ENCODE measurements around the gene NOTCH1. TPM values are rescaled to one million over a fixed set of nuclear protein-coding genes. Genes with fewer than 3 reads are reported as not detected.
A peak's percentile ranks its signal among the peaks of the same experiment; 100 is the strongest.

Gene NOTCH1
- total and polyA plus RNA-seq, 9 donors = 16.7 to 39.5 (median 27.1) TPM

DNA sequence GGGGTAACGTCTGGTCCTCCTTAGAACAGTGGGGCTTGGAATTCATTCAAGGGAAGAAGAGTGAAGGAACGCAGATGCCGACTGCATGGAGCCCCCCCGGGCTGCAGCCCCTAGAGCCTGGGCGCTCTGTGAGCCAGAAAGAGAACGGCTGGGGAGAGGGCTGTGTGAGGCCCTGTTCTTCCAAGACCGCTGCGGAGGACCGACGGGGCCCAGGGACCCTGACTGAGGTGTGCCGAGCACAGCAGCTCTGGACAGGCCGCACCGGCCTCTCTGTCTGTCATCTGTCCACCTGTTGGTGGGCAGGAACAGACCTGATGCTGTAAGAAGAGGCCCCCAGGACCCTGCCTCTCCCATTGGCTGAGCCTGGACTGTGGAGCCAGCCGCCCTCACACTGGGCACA lies 7.7 kb upstream of the NOTCH1 start:
- peaks cover 49% of the 10 kb centered on the region for H3K4me1 ChIP-seq (ENCODE audit: control insufficient read depth, insufficient read depth, low read length)

DNA sequence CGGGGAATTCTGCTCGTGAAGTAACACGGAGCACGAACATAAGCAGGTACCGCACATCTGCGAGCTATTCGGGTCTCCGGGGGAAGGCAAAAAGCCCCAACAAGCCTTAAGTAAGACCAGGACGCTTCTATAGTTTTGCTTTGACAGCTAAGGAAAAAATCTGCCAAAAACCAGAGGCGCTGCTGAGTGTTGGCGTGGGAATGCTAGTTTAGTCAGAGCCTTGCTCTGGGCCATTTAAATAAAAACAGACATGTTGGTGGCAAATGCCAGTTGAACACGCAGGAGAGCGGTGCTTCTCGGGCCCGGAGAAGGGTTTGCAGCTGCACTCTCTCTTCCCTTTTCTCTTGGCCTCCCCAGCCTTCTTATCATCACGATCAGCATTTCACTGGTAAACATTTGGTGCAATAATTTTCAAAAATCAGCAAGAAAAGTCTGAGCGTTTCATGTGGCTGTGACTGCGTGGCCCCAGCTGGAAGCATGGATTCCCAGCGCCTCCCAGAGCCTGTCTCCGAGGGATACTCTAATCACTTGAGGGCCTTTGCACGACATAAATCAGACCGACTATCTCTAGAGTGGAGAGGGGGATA lies 6.4 kb upstream of the NOTCH1 start:
- DNase-seq = peak; percentile 83
- WGBS (ENCODE audit: insufficient coverage) = 16% methylated on average over 20 of the region's 22 CpGs
- no peak overlapping the region for H3K4me3 ChIP-seq (ENCODE audit: low read length)

More for the DNA sequence above, 7.7 kb upstream of the NOTCH1 start:
- peaks cover 5% of the 10 kb centered on the region for H3K27me3 ChIP-seq (ENCODE audit: control insufficient read depth, insufficient read depth, low read length)
- H3K4me3 ChIP-seq (ENCODE audit: low read length) = no peak overlapping the region
- DNase-seq = no peak
- no peak overlapping the region for H3K27ac ChIP-seq (ENCODE audit: low read length)
- WGBS (ENCODE audit: insufficient coverage) = 46% methylated on average over 12 of the region's 14 CpGs
- H3K9me3 ChIP-seq (replicated peaks; ENCODE audit: control insufficient read depth, low read depth, low read length) = no peaks in the 10 kb centered on the region
- H3K36me3 ChIP-seq (ENCODE audit: control insufficient read depth, insufficient read depth, low read length) = no peaks in the 10 kb centered on the region

DNA sequence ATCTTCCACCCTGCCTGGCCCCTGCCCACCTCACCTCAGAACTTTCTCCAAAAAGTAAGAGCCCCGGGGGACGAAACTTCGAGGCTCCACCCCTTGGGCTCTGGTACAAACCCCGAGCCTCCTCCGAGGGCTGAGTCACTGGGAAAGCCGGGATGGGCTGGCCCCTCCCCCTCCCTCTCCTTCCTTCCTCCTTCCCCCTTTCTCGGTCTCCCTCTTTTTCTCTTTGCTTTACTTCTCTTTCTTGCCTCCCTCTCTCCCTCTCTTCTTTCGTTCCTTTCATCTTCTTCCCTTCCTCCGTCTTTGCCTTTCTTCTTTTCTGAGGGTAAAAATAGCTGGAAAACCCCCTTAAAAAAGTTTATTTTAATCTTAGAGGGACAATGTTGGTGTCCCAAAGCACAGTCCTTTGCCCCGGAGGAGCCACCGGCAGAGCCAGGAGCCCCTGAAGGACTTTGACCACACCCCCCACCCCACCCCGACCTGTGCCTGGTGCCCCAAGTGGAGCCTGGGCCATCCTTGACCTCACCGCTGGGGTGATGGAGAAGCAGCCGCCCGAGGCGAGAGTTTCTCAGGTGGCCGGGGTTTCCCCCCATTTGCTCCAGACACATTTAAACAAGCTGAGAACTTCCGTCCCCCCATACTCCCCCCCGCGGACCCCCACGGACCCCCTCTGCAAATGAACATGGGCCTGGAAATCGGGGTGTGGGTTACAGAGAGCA lies 5.7 kb upstream of the NOTCH1 start:
- Histone ChIP-seq H3K4me1 (ENCODE audit: control insufficient read depth, insufficient read depth, low read length) (peaks cover 65% of the 10 kb centered on the region), H3K27me3 (ENCODE audit: control insufficient read depth, insufficient read depth, low read length) (peaks cover 5% of the 10 kb centered on the region), H3K27ac (ENCODE audit: low read length) (peak overlapping the region; percentile 51), H3K4me3 (ENCODE audit: low read length) (no peak overlapping the region), H3K9me3 (replicated peaks; ENCODE audit: control insufficient read depth, low read depth, low read length) (no peaks in the 10 kb centered on the region), H3K36me3 (ENCODE audit: control insufficient read depth, insufficient read depth, low read length) (no peaks in the 10 kb centered on the region)
- DNase-seq = peak; percentile 66
- WGBS (ENCODE audit: insufficient coverage) = 2% methylated on average over 8 of the region's 22 CpGs

More for the DNA sequence above, 6.4 kb upstream of the NOTCH1 start:
- Histone ChIP-seq H3K9me3 (replicated peaks; ENCODE audit: control insufficient read depth, low read depth, low read length) (no peaks in the 10 kb centered on the region), H3K36me3 (ENCODE audit: control insufficient read depth, insufficient read depth, low read length) (no peaks in the 10 kb centered on the region), H3K4me1 (ENCODE audit: control insufficient read depth, insufficient read depth, low read length) (peaks cover 58% of the 10 kb centered on the region), H3K27me3 (ENCODE audit: control insufficient read depth, insufficient read depth, low read length) (peaks cover 5% of the 10 kb centered on the region), H3K27ac (ENCODE audit: low read length) (peak overlapping the region; percentile 51)

DNA sequence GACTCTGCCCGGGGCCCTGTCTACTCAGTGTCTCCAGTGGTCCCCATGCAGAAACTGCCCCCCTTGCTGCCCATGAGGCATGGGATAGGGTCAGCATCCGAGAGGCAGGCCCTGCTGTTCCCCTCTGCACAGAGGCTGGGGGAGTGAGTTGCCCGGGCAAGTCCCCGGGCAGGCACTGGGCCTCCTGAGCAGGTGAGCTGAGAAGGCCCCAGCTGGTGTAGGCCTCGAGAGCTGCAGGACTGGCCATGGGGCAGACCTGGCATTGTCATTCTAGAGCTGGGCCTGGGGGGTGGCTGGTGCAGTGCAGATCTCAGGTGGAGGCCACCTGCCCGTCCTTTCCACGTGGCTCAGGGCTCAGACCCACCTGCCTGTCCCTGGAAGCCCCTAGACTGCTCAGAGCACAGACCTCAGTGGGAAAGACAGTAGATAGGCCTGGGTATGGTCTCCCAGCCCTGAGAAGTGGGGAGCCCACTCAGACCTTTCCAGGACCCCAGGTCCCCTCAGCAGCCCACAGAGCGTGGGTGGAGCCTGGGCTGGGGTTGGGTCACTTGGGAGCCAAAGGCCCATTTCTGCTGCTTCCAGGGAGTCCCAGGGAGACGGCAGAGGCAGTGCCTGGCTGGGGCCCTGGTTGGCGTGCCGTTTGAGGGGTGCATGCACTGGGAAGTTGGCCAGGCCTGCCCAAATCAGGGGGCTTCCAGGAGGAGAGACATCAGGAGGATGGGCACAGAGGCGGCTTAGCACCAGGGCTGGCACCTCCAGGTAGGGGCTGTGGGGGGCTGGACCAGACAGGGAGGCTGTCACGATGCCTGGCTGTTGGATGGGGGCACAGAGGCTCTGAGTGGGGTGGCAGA lies 4.8 kb upstream of the NOTCH1 start:
- WGBS (ENCODE audit: insufficient coverage) = 83% methylated on average over 9 of the region's 13 CpGs
- Histone ChIP-seq H3K4me3 (ENCODE audit: low read length) (no peak overlapping the region), H3K27me3 (ENCODE audit: control insufficient read depth, insufficient read depth, low read length) (peaks cover 5% of the 10 kb centered on the region), H3K36me3 (ENCODE audit: control insufficient read depth, insufficient read depth, low read length) (no peaks in the 10 kb centered on the region), H3K4me1 (ENCODE audit: control insufficient read depth, insufficient read depth, low read length) (peaks cover 68% of the 10 kb centered on the region), H3K9me3 (replicated peaks; ENCODE audit: control insufficient read depth, low read depth, low read length) (no peaks in the 10 kb centered on the region), H3K27ac (ENCODE audit: low read length) (no peak overlapping the region)
- DNase-seq = no peak

DNA sequence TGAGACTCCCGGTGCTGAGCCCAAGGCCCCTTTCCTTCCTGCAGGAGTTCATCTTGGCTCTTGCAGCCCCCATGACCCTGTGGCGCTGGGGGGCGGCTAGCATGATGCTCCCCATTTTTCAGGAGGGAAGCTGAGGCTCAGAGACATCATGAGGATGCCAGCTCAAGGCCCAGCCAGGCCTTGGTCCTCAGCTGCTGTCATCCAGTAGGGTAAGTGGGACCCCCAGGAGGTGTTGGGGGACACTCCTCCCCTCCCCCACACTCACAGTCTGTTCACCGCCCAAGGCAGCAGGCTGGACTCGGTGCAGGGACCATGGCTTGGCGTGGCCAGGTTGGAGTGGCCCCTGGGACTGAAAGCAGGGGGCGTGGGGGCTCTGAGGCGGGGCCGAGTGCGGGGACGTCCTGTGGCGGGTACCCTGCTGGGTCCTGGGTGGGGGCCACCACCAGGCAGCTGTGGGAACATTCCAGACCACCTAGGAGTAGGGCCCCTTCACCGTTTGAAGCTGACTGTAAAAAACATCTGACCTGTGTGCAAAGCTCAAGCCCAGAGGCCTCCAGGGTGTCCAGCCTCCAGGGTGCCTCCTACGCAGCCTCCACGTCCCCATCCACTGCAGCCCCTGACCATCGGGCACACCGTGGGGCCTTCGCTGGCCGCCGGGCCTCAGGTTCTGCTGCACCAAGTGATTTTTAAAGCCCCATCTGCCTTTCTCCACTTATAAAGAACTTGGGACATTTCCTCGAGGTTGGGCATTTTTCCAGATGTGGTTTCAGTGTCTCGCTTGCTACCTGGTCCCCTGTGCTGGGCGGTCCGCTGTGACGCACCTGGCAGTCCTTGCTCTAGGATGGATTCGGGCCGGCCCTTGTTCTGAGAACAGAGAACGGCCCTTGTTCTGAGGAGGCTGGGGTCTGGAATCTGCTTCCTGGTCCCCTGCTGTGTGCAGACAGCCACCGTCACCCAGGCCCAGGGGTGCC lies 3.4 kb upstream of the NOTCH1 start:
- no peaks in the 10 kb centered on the region for H3K9me3 ChIP-seq (replicated peaks; ENCODE audit: control insufficient read depth, low read depth, low read length)
- 65% methylated on average over 16 of the region's 29 CpGs for WGBS (ENCODE audit: insufficient coverage)
- no peak overlapping the region for H3K4me3 ChIP-seq (ENCODE audit: low read length)
- no peak for DNase-seq
- H3K4me1 ChIP-seq (ENCODE audit: control insufficient read depth, insufficient read depth, low read length) = peaks cover 68% of the 10 kb centered on the region
- H3K36me3 ChIP-seq (ENCODE audit: control insufficient read depth, insufficient read depth, low read length) = no peaks in the 10 kb centered on the region
- H3K27ac ChIP-seq (ENCODE audit: low read length) = no peak overlapping the region
- H3K27me3 ChIP-seq (ENCODE audit: control insufficient read depth, insufficient read depth, low read length) = peaks cover 5% of the 10 kb centered on the region

DNA sequence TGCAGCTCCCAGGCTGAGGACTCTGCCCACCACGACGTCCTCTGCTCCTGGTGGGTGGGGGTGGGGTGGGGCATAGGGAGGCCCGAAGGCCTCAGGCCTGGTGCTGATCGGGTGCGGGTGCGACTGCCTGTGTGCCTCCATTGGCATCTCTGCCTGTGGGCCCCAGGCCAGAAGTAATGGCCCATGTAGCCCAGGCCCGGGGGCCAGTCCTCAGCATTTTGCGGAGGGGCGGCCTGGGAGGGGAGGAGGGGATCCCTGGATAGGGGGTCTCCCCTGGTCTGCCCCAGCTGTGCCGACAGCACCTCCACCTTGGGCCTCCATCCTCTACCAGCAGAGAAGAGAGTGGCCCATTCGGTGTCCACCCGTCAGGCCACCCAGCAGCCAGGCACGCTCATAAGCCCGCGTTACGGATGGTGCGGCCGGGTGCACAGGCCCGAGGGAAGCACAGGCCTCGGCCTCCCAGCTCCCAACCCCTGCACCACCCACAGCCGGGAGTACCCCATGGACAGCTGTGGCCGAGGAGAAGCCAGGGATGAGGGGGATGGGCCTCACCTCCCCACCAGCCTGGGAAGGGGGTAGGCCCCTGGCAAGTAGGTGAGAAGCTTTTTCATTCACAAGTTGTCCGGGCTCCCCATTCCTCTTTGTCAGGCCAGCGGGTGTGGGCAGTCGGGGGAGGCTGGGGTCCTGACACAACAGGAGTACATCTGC lies 1.8 kb upstream of the NOTCH1 start:
- DNase-seq = no peak
- Histone ChIP-seq H3K9me3 (replicated peaks; ENCODE audit: control insufficient read depth, low read depth, low read length) (no peaks in the 10 kb centered on the region), H3K4me1 (ENCODE audit: control insufficient read depth, insufficient read depth, low read length) (peaks cover 70% of the 10 kb centered on the region), H3K27me3 (ENCODE audit: control insufficient read depth, insufficient read depth, low read length) (peaks cover 5% of the 10 kb centered on the region), H3K36me3 (ENCODE audit: control insufficient read depth, insufficient read depth, low read length) (peaks cover 12% of the 10 kb centered on the region), H3K27ac (ENCODE audit: low read length) (peak overlapping the region; percentile 87), H3K4me3 (ENCODE audit: low read length) (no peak overlapping the region)
- WGBS (ENCODE audit: insufficient coverage) = 26% methylated on average over 5 of the region's 25 CpGs

DNA sequence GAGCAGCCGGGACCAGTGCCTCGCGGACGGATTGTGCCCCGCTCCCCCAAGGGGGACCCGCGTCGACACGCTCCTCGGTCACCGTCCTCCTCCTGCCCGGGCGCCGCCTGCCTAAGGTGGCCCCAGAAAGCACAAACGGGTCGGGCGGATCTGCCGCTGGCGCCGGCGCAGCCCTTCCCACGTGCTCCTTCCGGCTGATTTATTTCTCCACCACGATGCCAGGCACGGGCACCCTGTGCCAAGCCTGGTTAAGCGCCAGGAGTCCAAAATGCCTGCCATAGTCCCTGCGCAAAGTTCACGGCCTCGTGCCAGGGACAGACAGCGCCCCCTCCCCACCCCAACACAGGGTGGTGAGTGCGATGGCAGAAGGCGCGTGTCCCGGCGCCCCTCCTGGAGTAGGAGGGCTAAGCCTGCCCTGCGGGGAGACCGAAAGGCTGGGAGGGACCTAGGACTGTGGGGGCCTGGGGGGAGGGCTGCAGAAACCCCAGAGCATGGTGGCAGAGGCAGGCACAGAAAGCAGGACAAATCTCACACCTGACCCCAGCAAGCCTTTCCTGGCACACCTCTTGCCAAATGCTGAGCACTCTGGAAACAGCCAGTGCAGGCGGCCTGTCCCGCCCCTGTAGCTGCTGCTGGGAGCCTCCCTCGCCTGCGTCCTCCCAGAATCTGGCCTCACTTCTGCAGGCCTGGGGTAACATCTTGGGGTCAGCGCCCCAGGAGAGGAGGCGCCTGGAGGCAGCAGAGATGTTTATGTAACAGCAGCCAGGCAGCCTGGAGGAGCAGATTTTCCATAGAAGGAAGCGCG lies 1.1 kb upstream of the NOTCH1 start:
- 6% methylated on average over 32 of the region's 45 CpGs for WGBS (ENCODE audit: insufficient coverage)
- peak; percentile 84 for DNase-seq
- peak overlapping the region; percentile 87 for H3K27ac ChIP-seq (ENCODE audit: low read length)

DNA sequence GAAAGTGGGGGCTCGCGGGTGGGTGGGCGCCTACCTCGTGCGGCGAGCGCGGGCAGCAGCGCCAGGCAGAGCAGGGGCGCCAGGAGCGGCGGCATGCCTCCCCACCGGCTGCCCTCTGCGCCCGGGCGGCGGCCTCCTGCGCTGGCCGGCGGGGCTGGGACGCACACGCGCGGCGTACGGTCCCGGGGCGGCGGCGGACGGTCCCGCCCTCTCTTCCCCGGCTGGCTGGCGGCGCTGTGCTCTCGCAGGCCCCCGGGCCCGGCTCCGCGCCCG lies 220 bp downstream of the NOTCH1 start:
- no peaks in the 10 kb centered on the region for H3K9me3 ChIP-seq (replicated peaks; ENCODE audit: control insufficient read depth, low read depth, low read length)
- H3K27me3 ChIP-seq (ENCODE audit: control insufficient read depth, insufficient read depth, low read length) = no peaks in the 10 kb centered on the region
- peaks cover 68% of the 10 kb centered on the region for H3K4me1 ChIP-seq (ENCODE audit: control insufficient read depth, insufficient read depth, low read length)
- peak overlapping the region; percentile 71 for H3K4me3 ChIP-seq (ENCODE audit: low read length)
- H3K36me3 ChIP-seq (ENCODE audit: control insufficient read depth, insufficient read depth, low read length) = peaks cover 27% of the 10 kb centered on the region
- H3K27ac ChIP-seq (ENCODE audit: low read length) = peak overlapping the region; percentile 76
- no peak for DNase-seq
- WGBS (ENCODE audit: insufficient coverage) = under 1% methylated on average over 36 of the region's 41 CpGs

More for the DNA sequence above, 1.1 kb upstream of the NOTCH1 start:
- peak overlapping the region; percentile 64 for H3K4me3 ChIP-seq (ENCODE audit: low read length)
- no peaks in the 10 kb centered on the region for H3K9me3 ChIP-seq (replicated peaks; ENCODE audit: control insufficient read depth, low read depth, low read length)
- H3K4me1 ChIP-seq (ENCODE audit: control insufficient read depth, insufficient read depth, low read length) = peaks cover 68% of the 10 kb centered on the region
- H3K27me3 ChIP-seq (ENCODE audit: control insufficient read depth, insufficient read depth, low read length) = no peaks in the 10 kb centered on the region
- H3K36me3 ChIP-seq (ENCODE audit: control insufficient read depth, insufficient read depth, low read length) = peaks cover 18% of the 10 kb centered on the region
